HUES6 (cell line): ENCODE data around the gene MSI1.

Experiments
- H3K27ac ChIP-seq: 2 replicates; pipeline ENCODE4 v1.7.0; 2013; ENCODE audit warnings: low read depth, mild to moderate bottlenecking, low read length, inconsistent platforms
- H3K27me3 ChIP-seq: 2 replicates; pipeline ENCODE4 v1.6.1; 2013; ENCODE audit warnings: low read length; ENCODE audit not compliant: control insufficient read depth, insufficient read depth
- H3K36me3 ChIP-seq: 2 replicates; pipeline ENCODE4 v1.6.1; 2013; ENCODE audit warnings: low read length; ENCODE audit not compliant: control insufficient read depth, insufficient read depth
- H3K4me1 ChIP-seq: 2 replicates; pipeline ENCODE4 v1.6.1; 2013; ENCODE audit warnings: low read length; ENCODE audit not compliant: control insufficient read depth, insufficient read depth
- H3K4me3 ChIP-seq: 2 replicates; pipeline ENCODE4 v1.5.1; 2013; ENCODE audit warnings: low read depth, low read length
- H3K9ac ChIP-seq: one replicate; pipeline ENCODE4 v1.6.1; 2013; ENCODE audit warnings: mild to moderate bottlenecking, low read length
- H3K9me3 ChIP-seq: 2 replicates; pipeline ENCODE4 v1.6.1; 2013; ENCODE audit warnings: low read depth, low read length; ENCODE audit not compliant: control insufficient read depth, insufficient read depth

The MSI1 gene

DNA sequence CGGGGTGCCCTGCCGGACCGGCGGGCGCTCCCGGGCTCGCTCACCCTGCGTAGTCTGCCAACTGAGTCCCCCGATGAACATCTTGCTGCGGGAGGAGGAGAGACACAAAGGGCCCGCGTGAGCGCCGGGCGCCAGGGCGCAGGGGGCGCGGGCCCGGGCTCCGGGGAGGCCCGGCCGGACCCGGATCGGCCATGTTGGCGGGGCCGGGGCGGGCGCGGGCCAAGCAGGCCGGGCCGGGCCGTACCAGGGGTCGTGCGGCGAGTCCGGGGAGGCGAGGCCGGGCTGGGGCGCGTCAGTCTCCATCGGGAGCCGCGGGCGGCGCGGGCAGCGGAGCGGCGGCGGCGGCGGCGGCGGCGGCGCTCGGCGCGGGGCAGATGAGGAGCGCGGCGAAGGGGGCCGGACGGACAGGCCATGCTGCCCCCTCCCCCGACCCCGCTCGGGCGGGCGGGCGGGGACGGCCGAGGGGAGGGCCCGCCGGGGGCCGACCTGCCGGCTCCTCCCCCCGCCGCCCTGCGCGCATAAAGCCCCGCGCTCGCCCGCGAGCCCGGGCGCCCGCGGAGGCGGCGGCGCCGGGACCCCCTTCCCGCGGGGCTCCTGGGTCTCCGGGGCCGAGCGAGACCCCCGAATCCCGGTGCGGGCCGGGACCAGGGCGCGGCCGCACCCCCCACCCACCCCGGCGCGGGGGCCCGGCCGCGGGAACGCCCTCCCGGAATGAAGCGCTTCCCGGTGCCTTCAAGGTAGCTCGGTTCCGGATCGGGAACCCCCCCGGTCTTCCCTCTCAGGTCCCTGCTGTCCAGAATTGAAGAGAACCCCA is at the start of gene MSI1:
Gene MSI1, minus strand, starts transcription at position 376 of the 814 bp plus-strand sequence. Its CDS starts 73 bp downstream, at position 303.
- H3K4me3 ChIP-seq = peak within 1 kb of the TSS; percentile 66
- no peak within 1 kb of the TSS for H3K27ac ChIP-seq
- H3K9me3 ChIP-seq = no peaks in the 10 kb centered on the region
- peak within 1 kb of the TSS; percentile 52 for H3K9ac ChIP-seq
- H3K27me3 ChIP-seq = peaks cover 25% of the 10 kb centered on the region
- peaks cover 33% of the 10 kb centered on the region for H3K4me1 ChIP-seq
- peaks cover 23% of the 10 kb centered on the region for H3K36me3 ChIP-seq

DNA sequence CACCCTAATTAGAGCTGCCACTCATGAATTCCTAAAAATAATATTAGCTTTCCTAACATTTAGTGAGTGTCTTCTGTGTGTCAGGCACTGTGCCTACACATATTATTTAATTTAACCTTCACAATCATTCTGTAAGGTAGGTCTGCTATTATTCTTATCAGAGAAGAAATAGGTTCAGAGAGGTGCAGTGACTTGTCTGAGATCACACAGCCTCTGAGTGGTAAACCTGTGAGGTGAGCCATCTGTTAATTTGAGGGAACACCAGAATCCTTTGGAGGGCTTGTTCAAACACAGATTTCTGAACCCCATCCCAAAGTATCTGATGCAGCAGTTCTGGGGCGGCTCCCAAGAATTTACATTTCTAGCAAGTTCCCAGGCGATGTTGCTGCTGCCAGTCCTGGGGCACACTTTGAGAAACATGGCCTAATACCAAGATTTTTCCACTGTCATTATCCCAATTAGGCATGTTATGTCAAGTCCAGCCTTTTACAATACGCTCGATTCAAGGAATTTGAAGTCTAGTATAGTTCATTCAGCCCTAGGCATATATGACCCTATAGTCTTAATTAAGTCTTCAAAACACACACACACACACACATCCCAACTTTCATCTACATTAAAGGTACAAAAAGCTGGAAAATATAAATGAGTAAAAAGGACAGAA is 49.1 kb upstream of the MSI1 start:
- no peak overlapping the region for H3K9ac ChIP-seq

DNA sequence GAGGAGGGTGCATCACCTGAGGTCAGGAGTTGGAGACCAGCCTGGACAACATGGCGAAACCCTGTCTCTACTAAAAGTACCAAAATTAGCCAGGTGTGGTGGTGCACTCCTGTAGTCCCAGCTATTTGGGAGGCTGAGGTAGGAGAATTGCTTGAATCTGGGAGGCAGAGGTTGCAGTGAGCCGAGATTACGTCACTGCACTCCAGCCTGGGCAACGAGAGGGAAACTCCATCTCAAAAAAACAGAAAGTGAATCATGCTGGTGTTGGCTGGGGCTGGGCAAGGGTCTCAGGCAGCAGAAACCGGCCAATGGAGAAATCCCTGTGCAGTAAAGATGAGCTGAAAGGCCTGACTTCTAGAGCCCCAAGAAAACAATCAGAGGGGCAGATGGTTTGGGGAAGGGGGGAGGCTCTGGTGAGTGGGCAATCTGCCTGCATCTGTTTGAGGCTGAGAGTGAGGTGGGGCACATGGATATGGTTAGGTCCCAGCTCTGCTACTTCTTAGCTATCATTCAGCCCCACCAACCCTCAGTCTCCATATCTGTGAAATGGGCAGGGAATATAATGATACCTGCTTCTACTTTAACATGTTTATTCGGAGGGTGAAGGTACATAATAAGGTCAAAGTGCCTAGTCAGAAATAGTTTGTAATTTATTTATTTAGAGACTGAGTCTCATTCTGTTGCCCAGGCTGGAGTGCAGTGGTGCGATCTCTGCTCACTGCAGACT is 47.7 kb upstream of the MSI1 start:
- Histone ChIP-seq H3K9ac (no peak overlapping the region), H3K4me1 (peaks cover 11% of the 10 kb centered on the region), H3K9me3 (no peaks in the 10 kb centered on the region), H3K4me3 (no peak overlapping the region), H3K27me3 (no peaks in the 10 kb centered on the region), H3K27ac (no peak overlapping the region), H3K36me3 (no peaks in the 10 kb centered on the region)

More for the DNA sequence above, 49.1 kb upstream of the MSI1 start:
- H3K27me3 ChIP-seq = no peaks in the 10 kb centered on the region
- no peaks in the 10 kb centered on the region for H3K9me3 ChIP-seq
- H3K4me1 ChIP-seq = peaks cover 15% of the 10 kb centered on the region
- H3K36me3 ChIP-seq = no peaks in the 10 kb centered on the region
- no peak overlapping the region for H3K27ac ChIP-seq
- H3K4me3 ChIP-seq = no peak overlapping the region

DNA sequence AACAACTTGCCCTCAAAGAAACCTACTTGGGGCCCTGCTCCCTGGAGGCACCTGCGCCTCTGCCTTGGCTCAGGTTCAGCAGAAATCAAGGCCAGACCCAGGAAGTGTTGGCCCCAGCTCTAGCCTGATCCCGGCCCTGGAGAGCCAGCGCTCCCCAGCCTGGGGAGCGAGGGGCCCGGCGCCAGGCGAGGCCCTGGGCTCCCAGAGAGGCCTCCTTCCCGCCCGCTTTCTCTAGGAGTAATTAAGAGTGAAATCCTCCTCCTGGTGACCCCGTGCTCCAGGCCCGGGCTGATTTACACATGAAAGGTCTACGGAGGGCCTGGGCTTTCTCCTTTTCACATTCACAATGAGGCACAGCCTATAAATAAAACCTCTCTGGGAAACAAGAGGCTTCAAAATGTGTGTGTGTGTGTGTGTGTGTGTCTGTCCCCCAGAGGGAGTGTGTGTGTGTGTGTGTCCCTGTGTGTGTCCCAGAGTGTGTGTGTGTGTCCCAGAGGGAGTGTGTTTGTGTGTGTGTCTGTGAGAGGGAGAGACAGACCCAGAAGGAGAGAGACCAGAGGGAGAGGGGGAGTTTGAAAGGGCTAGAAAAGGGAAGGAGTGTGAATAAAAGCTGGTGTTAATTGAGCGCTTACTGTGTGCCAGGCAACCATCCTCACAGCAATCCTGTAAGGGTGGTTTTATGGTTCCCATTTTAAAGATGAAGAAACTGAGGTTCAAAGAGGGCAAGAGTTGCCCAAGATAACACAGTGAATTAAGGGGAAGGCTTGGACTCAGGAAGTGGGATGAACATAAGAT is 45.1 kb upstream of the MSI1 start:
- H3K9ac ChIP-seq = peak overlapping the region; percentile 69
- no peaks in the 10 kb centered on the region for H3K36me3 ChIP-seq
- peak overlapping the region; percentile 34; the same call in 1 of the 2 replicates for H3K4me3 ChIP-seq
- peaks cover 9% of the 10 kb centered on the region for H3K4me1 ChIP-seq
- H3K9me3 ChIP-seq = no peaks in the 10 kb centered on the region
- H3K27me3 ChIP-seq = no peaks in the 10 kb centered on the region
- peak overlapping the region; percentile 92 for H3K27ac ChIP-seq

DNA sequence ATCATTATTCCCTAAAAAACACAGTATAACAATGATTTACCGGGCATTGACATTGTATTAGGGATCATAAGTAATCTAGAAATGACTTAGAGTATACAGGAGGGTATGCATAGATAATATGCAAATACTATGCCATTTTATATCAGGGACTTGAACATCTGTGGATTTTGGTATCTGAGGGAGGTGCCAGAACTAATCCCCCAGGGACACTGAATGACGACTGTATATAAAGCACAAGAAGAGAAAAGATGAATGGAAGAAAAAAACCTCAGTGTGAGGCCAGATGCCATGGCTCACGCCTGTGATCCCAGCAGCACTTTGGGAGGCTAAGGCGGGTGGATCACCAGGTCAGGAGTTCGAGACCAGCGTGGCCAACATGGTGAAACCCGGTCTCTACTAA is 43.5 kb upstream of the MSI1 start:
- no peaks in the 10 kb centered on the region for H3K27me3 ChIP-seq
- H3K9ac ChIP-seq = no peak overlapping the region
- no peak overlapping the region for H3K27ac ChIP-seq
- no peaks in the 10 kb centered on the region for H3K9me3 ChIP-seq
- H3K36me3 ChIP-seq = no peaks in the 10 kb centered on the region
- H3K4me1 ChIP-seq = peaks cover 9% of the 10 kb centered on the region
- no peak overlapping the region for H3K4me3 ChIP-seq

DNA sequence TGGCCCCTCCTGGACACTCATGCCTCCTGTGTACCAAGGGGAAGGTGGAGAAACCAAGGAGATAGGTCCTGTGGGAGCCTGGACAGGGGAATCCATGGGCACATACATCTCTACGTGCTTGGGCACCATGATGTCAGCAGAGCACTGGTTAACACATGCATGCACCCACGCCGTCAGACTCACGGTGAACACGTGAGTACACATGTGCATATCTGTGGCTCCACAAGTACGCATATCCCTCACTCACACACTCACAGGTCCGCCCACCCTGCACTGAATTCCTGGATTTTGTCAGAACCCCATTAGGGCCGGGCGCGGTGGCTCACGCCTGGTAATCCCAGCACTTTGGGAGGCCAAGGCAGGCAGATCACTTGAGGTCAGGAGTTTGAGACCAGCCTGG is 39.8 kb upstream of the MSI1 start:
- Histone ChIP-seq H3K4me1 (peaks cover 8% of the 10 kb centered on the region), H3K27me3 (no peaks in the 10 kb centered on the region), H3K4me3 (no peak overlapping the region), H3K27ac (no peak overlapping the region), H3K9me3 (no peaks in the 10 kb centered on the region), H3K36me3 (no peaks in the 10 kb centered on the region), H3K9ac (no peak overlapping the region)

DNA sequence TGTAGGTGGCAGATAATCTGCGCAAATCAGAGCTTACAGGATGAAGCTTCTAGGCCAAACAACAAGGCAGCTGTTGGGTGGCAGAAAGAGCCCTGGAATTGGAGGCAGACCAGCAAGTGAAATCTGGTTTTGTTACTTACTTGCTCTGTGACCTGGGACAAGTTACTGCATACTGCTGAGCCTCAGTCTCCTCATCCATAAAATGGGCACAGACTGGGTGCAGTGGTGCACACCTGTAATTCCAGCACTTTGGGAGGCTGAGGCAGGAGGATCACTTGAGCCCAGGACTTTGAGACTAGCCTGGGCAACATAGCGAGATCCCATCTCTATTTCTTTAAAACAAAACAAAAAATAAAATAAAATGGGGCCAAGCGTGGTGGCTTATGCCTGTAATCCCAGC is 37.6 kb upstream of the MSI1 start:
- Histone ChIP-seq H3K36me3 (no peaks in the 10 kb centered on the region), H3K9ac (no peak overlapping the region), H3K27me3 (no peaks in the 10 kb centered on the region), H3K27ac (no peak overlapping the region), H3K9me3 (no peaks in the 10 kb centered on the region), H3K4me1 (peaks cover 11% of the 10 kb centered on the region), H3K4me3 (no peak overlapping the region)

DNA sequence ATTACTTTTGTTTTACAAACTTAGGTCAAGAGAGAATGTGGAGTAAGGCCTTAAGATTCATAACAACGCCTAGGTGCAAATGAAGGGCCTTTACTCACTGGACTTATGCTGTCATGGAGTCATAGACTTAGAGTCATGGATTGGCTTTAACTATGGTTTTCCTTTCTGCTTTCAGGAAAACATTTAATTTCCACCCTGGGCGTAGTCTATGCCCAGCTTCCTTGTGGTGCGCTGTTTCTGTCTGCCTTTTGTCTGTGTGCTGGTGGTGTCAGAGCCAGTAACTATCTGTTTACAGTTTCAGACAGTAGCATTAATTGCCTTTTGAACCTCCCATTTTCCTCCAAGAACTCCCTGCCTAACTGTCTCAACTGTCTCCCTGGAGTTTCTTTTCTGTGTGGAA is 37.1 kb upstream of the MSI1 start:
- no peaks in the 10 kb centered on the region for H3K36me3 ChIP-seq
- H3K9me3 ChIP-seq = no peaks in the 10 kb centered on the region
- no peak overlapping the region for H3K9ac ChIP-seq
- peaks cover 11% of the 10 kb centered on the region for H3K4me1 ChIP-seq
- no peak overlapping the region for H3K4me3 ChIP-seq
- no peak overlapping the region for H3K27ac ChIP-seq
- no peaks in the 10 kb centered on the region for H3K27me3 ChIP-seq

DNA sequence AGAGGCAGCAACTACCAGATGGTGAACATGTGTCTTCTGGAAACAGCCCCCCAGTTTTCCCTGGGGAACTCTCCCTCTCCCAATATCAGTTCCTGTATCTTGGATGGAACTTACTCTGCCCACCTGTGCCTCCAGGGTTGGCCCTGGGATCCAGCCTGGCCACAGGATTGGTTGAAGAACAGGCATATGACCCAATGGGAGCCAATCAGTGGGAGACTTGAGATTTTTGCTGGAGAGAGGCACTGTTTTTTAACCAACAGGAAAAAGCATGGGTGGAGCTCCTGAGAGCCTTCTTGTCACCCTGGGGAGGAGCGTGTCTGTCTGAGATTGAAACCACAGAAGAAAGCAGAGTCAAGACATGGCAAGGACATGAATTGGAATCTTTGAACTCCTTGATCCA is 35.3 kb upstream of the MSI1 start:
- no peak overlapping the region for H3K27ac ChIP-seq
- no peaks in the 10 kb centered on the region for H3K36me3 ChIP-seq
- no peaks in the 10 kb centered on the region for H3K27me3 ChIP-seq
- H3K4me1 ChIP-seq = peaks cover 11% of the 10 kb centered on the region
- H3K4me3 ChIP-seq = no peak overlapping the region
- H3K9ac ChIP-seq = no peak overlapping the region
- H3K9me3 ChIP-seq = no peaks in the 10 kb centered on the region

DNA sequence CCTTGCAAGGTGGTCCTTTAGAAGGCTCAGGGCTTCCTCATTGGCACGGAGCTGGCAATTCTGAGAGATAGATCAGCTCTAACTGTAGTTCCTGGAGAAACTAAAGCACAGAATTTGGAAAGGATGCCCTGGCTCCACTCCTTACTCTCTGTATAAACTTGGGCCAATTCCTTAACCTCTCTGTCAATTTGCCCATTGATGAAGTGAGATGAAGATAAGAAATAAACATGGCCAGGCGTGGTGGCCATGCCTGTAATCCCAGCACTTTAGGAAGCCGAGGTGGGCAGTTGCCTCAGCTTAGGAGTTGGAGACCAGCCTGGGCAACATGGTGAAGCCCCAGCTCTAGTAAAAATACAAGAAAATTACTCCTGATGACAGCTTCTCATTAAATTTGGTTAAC is 34.9 kb upstream of the MSI1 start:
- Histone ChIP-seq H3K4me1 (peaks cover 11% of the 10 kb centered on the region), H3K9me3 (no peaks in the 10 kb centered on the region), H3K27me3 (no peaks in the 10 kb centered on the region), H3K36me3 (no peaks in the 10 kb centered on the region), H3K4me3 (no peak overlapping the region), H3K27ac (no peak overlapping the region), H3K9ac (no peak overlapping the region)
